Spleen (tissue), 7 donors: ENCODE data around the gene MYO18B.

Source experiments
- CTCF ChIP-seq, 11 experiments: fragments of 200-600 bp in 7 of 11; fragments of 450-650 bp in 4 of 11; sonication (generic) in 4 of 11; IDR thresholded peaks in 8 of 11; conservative IDR thresholded peaks in 3 of 11; 1 replicate in 7 of 11; 2 replicates in 4 of 11; pipeline versions ENCODE4 v1.4.0 to v1.8.0; 2016 to 2021; ENCODE audit warnings: antibody characterized with exemption in 11 of 11, inconsistent platforms in 4 of 11, mild to moderate bottlenecking in 1 of 11
- POLR2A ChIP-seq, 3 donors: fragments of 450-650 bp; IDR thresholded peaks; one replicate each; pipeline ENCODE4 v1.5.1; 2017; ENCODE audit warnings: antibody characterized with exemption in 3 of 3, mild to moderate bottlenecking in 1 of 3
- donor health status: DM: no; HTN: no; CAD: no; lungs with moderate emphysema.
- donor health status: DM: no; HTN: no; CAD: no.
- donor health status: DM: no; HTN: no; CAD: no.

DNA sequence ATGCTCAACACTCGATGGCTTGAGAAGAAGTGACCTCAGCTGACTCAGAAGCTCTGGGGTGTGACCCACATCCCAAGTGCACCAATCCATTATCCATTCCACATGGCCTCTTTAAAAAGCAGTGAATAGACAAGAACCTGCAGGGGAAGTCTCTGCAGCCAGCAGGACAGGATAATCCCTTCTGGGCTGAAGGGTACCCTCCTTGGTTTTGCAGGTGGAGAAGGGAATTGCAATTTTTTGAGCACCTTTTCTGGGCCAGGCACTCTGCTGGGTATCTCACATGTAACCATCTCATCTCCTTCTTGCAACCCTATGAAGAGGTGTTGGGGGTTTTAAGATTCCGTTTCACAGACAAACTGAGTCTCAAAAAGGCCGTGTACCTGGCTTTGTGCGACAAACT is 76.6 kb downstream of the MYO18B start:
- TF ChIP-seq POLR2A (IDR thresholded peaks at IDR 0.05) (no peak), CTCF (IDR thresholded peaks at IDR 0.05 in 8 of 11, conservative IDR thresholded peaks at IDR 0.05 in 3 of 11) (no peak)
